AML-193 (cell line): ENCODE data around the gene ARHGEF38.

Experiments
- DNase-seq, 2 experiments: peaks; one replicate each; lab custom pipeline; 2025; lab: John Stamatoyannopoulos, UW

The ARHGEF38 gene

DNA sequence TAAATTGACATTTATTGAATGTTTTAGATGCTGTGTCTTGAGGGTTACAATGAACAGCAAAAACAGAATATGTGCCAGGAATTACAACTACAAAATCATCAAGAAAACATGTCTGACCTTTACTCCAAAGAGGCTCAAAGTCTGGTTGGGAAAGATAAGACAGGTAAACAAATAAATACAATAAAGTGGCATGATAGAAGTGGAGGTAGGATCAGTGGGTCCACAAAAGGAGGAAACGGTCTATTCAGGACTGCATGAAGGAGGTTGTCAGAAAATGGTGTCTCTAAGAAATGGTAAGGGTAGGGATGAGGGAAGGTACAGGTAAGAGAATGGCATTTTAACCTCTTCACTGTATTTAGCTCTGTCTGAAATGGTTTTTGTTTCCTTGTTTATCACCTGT, 3.8 kb downstream of the ARHGEF38 start:
- DNase-seq, result no peak

DNA sequence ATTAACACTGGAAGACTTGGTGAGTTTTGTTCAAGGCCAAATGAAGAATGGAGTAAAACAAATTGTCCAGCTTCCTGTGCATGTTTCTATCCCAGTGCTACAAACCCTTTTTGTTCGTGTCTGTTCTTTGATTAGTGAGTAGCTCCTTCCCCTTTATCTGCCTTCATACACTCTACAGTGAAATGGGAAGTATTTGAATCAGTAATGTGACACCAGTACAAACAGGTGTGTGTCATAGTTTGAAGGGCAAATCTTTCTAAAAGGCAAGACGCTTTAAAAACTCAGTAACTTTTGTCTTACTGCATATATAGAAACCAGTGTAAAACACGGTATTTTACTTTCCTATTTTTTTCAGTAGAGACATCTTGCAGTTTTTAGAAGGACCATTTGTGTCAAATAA, 5.9 kb downstream of the ARHGEF38 start:
- no peak for DNase-seq

DNA sequence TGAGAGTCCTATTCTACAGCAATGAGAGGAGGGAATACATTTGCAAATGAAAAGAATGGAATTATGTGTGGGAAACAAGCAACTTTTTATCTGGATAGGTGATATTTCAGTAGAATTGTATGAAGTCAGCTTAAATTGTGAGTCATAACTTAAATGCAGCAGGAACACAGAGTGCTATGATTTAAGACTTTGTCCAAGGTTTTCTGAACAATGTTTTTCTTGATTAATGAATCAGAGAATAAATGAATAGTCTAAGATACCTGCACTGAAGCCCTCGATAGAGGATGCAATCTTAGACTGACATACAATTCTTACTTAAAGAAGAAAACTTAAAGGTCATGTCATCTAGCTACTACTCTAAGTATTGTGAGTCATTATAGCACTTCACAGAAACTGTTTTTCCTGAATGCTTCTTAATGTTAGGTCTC, 8.0 kb downstream of the ARHGEF38 start:
- no peak for DNase-seq

DNA sequence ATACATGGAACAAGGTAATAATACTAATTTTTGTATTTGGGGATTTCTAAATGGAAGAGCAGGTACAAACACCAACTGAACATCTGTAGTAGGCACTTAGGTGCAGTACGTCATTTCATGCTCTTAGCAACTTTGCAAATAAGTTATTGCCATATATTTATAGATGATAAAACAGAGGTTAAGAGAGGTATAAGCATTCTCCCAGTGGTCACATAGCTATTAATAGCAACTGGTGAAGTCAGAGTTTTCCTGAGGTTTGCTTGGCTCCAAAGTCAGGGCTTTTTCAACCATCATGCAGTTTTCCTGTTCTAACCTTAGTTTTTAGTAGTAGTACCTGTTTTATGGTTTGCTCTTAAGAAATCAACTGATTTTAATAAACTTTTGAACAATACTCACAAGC, 10.9 kb downstream of the ARHGEF38 start:
- DNase-seq, result no peak

DNA sequence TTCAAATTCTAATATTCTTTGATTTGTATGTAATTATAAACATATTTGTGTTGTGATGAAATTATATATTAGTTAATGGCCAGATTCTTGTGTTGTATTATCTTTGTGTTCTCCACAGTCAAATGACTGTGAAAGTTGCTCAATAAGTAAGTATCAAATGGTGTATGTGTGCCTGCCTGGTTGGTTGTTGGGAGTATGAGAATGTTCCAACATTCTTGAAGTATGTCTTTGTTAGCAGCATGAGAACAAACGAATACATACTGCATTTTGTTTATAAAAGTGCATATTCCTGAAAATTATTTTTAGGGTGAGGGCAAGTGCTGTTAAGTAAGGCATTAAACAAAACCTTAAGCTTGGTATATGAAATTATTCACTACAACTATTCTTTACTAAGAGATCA, 16.2 kb downstream of the ARHGEF38 start:
- no peak for DNase-seq

DNA sequence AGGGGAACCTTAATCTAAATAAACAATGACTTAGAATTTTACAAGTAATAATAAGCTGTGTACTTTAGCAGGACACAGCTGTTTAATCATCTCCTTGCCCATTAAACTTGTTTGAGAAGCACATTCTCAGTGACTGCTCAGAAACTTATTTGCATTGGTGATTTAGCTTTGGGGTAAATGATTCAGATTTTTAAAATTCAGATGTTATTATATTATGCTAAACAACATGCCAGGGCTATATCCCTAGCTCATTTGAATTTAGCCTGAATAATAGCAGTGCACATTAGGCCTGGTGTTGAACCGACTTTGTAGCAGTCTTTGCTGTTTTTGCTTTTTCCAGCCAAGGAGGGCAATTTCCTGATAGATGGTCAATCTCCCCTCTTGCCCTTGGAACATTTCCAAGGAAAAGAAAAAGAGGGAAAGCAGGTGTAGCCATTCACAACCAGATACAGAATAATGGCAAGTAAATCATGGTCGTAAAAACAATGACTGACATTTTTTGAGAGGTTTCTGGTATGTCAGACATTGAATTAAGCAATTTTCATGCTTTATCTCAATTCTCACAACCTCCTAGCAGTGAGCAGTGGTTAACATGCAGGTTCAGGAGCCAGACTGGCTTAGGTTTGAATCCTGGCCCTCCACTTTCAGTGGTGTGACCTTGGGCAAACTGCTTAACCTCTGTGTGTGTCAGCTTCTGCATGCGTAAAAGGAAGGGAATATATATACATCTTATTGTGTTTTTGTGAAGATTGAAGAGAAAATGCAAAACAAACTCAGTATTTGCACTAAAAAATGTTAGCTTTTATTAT, 16.8 kb downstream of the ARHGEF38 start:
- no peak for DNase-seq

DNA sequence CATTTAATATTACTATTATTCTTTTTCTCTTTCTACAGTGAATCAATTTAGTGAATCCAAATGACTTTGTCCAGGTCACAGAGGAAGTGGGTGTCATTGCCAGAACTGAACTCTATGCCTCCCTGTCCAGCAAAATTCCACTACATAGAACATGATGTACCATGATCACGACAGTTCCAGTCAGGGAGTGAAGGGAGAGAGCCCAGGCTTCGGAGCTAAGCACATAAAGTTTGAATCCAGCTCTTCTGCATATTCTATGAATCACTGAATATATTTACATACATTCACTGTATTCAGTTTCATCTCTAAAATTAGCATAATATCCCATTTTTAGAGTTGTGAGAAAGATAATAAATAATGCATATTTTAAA, 17.4 kb downstream of the ARHGEF38 start:
- no peak for DNase-seq

DNA sequence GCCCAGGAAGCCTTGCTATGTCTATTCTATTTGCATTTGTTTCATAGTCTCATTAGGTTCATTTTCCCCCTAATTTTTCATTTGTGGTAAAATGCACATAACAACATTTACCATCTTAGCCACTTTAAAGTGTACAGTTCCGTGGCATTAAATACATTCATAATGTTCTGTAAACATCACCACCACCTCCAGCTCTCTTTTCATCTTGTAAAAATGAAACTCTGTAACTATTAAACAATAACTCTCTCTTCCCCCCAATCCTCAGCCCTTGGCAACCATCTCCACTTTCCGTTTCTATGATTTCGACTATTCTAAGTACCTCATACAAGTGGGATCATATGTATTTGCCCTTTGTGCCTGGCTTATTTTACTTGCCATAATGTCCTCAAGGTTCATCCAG, 19.9 kb downstream of the ARHGEF38 start:
- DNase-seq, result no peak

DNA sequence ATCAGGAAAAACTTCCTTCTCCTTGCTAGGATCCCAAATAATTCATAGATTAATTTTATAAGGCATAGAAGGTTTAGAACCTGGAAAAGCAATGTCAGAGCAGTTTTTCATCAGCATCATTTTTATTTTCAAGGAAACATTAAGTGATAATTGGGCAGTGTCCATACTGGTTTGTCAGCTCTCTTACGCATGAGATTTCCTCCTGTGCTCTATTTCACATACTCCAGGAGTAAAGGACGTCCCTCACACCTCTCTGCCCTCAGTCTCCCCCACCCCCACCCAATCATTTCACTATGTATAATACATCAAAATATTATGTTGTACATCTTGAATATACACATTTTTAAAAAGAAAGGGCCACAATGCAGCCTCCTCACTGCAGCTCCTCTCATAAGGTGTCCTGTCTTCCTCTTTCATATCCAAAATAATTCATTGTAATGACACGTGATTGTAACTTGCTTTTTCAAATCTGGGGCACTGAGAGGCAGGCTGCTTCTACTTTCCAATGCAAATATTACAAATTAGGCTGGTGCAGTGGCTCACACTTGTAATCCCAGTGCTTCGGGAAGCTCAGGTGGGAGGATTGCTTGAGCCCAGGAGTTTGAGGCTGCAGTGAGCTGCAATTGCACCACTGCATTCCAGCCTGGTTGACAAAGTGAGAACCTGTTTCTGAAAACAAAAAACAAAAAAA, 34.4 kb downstream of the ARHGEF38 start:
- no peak for DNase-seq

DNA sequence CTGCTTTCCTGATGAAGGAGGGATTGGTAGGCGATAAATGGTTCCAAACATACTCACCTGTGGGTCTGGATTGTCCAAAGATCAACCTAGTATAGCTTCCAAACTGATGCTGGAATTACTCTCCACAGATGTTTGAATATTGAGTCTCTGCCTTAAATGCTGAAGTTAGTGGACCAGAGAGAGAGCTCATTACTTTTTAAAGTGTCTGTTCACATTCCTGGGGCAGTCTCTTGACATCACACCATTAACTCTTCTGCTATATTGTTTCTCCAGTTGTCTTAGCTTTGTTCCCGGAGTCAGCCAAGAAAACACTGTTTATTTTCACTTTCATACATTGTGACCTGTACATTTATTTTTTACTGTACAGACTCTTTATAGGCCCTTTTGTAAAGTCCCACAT, 35.4 kb downstream of the ARHGEF38 start:
- DNase-seq, result no peak

DNA sequence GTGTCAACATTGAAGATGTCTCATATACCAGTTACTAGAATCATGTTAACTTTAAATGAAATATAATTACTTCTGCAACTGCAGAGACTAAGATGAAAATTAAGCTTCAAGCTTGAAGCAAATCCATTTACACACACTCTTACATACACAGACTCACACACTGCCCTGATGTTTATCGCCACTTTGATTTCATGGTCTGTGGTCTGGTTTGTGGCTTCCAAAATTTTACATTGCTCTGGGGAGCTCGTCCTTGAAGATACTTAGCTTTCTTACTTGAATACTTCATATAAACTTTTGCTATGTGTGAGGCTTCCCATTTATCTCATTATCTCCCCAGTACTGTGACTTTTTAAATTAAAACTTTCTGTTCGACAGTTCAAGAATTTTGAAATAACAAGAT, 35.8 kb downstream of the ARHGEF38 start:
- DNase-seq, result no peak

DNA sequence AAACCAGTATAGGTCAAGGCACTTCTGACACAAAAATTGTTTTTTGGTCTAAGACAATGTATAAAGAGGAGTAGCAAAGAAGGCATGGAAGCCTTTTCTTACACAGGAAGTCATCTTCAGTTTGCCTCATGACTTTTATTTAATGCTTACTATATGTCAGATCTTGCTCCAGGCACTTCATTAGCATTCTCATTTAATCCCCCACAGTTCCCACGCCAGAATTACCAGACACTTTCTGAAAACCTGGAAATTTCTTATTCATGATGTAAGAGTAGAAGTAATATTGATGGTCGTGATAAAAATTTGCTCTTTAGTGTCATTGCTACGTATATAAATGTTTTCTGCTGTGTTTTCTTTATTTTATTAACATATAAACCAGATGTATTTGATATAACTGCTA, 39.2 kb downstream of the ARHGEF38 start:
- no peak for DNase-seq

DNA sequence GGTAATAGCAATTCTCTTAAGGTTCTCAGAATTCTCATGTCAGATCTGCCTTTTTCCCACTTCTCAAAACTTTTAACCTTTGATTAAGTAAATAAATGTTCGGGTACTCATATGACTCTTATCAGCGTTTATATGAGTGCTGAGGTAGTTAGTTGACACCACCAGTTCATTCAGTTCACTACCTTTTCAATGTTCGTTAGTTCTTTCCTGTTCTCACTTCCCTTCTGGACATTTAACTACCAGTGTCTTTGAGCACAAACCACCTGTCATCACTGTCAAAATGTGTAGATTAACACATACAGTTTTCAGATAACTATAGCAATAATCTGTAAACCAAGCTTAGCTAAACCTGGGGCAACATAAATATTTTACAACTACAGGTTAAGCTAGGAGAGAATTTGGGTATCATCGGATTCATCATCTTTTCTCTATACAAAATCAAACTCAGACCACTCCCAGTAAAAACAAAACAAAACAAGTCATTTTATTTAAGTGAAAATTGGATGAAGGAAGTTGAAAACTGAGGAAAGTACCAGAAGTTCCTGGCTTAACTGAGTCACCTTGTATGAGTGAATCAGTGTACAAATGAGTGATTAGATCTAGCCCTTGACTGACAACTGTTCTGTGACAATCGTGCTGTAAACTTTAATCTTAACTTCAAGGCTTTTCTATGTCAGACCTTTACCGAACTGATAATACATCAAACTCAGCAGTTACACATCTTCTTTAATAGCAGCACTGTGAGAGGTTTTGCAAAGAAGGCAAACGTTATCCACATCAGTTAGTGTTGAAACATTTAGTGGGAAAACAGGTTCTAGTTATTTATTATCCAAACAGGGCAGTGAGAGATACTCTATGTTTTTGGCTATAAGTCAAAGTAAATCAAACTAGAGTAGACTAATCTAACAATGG, 41.9 kb downstream of the ARHGEF38 start:
- DNase-seq, result no peak

DNA sequence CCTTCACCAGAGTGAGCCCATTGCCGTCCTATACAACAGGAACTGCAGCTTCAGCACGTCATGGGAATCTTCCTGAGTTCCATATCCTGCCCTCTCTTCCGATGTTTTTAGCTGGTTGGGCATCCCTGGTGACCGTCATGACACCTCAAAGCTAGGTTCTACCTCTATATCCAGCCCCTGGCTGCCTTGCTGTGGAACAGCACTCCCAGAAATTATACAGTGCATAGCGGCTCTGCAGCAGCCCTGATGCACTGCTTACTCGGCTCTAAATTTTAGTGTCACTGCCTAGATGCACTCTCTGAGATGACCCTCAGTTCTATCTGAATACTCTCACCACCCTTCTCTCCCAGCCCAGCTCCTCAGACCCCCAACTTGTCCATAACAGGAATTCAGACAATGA, 44.3 kb downstream of the ARHGEF38 start:
- DNase-seq, result no peak

DNA sequence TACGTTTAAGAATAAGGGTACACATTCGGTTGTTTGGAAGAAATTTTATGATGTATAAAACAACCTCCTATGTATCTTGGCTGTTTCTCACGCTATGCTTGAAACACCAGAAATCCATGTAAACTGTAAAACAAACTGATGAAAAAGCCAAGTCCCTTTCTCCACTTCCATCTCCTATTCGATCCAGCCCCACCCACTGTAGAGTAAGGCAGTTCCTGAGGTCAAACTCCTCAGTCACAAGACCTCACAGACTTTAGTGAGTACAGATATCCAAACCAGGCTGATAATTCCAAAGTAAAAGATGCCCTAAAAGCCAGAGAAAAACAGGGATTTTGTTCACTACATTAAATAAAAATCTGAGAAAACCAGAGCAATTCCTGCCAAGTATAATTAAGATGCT, 45.6 kb downstream of the ARHGEF38 start:
- DNase-seq, result no peak

DNA sequence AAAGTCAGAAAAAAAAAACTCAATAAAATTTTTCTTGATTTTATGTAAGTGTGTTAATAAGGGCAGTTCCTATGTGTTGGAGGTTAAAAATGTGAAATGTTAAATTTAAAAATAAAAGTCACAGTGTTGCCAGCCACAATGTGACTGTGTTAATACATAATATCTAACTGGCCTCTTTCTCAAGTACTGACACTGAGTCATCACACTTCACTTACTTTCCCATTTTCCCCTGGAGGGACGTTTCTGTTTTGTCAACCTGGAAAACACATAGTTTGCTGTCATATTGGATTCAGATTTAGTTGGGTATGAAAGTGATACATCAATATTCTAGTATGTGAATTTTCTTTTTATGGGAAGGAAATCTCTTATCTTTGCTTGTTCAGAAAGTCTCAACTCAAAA, 46.4 kb downstream of the ARHGEF38 start:
- no peak for DNase-seq

DNA sequence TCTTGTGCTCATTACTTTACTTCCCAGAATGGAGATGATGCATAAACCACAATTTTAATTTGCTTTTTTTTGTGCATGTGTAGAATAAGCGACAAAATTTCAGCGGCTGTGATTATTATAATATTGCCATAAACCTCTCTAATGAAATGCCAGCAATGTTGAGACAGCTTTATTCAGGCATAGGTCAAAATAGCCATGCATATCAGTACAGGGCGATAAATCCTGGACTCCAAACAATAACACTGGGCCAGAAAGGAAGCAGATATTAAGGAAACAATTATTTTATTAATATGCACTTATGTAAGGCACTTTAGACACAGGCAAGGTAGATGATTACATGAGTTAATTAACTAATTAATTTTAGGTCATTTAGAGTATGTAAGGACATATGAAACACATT, 47.1 kb downstream of the ARHGEF38 start:
- DNase-seq, result no peak

DNA sequence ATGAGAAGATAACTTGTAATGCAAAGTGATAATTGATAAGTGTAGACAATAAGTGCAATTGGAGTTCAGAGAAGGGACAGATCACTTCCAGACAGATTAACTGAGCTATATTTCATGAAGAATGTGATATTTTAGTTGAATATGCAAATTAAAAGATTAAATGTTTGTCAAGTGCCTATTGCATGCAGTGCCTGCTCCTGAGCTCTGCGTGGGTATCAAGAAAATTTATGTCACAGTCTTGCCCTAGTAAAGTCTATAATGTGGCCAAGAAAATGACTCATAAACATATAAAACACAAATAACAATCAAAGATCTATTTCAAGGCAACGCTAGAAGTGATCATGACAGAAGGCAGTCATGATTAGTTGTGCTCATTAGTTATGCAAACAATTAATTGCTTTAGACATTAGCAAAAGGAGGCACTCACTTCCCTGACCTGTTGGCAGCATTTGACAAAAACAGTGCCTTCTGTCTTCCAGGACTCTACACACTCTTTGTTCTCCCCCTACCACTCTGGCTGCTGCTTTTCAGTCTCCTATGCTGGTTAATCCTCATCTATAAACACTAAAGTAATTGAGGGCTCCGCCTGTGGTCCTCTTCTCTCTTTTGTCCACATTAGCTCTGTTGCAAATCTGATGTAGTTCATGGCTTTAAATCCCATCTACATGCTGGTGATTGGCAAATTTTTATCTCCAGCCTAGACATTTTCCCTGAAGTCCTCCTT, 47.7 kb downstream of the ARHGEF38 start:
- no peak for DNase-seq

DNA sequence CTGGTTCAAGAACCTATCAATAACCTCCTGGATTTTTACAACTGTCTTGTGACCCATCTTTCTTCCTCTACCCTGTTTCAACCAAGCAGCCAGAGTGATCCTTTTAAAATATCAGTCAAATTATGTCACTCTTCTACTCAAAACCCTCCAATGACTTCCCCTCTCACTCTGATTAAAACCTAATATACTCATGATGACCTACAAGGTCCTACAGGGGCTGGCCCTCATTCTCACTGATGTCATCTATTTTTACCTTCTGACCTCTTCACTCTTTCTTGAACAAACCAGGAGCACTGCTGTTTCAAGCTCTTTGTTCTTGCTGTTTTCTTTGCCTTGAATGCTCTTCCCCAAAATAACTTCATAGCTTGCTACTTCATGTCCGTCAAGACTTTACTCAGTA, 48.5 kb downstream of the ARHGEF38 start:
- no peak for DNase-seq

DNA sequence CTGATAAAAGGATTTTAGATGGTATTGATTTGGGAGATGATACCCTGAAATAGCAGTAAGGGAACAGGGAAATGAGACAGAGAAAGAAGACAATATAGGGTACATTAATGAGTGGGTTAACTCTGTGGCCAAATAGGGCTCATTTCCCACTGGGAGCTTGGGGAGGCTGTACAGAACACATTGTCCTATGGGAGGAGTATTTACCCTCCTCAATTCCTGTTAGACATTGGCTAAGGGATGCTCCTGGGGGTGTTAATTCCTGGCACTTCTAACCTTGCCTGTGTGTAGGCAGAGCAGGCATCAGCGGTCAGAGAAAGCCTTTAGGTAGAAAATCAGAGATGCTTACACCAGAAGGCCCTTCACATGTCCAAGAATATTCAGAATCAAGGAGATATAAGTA, 49.0 kb downstream of the ARHGEF38 start:
- DNase-seq, result no peak

DNA sequence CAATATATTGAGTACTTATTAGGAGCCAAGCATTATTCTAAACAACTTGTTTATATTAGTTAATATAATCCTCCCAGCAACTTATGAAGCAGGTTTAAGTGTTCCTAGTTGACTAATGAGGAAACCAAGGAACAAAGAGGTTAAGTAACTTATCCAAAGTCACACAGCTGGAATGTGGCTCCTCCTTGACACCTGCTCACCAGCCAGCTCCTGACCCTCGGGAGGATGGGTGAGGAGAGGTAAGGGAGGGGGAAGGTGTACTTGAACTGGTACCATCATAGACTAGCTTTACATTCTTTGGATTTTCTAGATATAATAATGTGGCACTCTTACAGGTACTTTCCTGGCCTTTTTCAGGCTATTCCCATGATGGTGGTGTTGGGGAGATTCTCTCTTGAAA, 50.7 kb downstream of the ARHGEF38 start:
- no peak for DNase-seq

DNA sequence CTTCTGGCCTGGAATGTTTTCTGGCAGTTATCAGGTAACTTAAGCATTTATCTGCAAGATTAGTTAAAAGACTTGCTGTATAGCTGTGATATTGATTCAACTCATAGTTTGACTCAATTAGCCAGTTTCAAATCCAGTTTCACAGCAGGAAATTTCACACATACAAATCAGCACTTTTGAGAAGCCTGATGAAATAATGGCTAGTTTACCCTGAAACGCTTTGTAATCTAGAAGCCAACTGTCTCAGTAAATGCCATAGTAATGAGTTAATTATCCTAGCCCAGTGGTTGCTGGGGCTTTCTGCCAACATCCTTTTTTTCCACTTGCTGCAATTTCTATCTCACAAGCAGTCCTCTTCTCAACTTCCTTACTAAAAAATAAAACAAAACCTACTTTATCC, 53.1 kb downstream of the ARHGEF38 start:
- peak; percentile 2 to 15 for DNase-seq
